ENCODE results near the gene GAL3ST1. TPM values are rescaled to one million over a fixed set of nuclear protein-coding genes. Genes with fewer than 3 reads are reported as not detected.

GAL3ST1 gene
- polyA plus RNA-seq, 1 donor, result 6.5 TPM

- no peak for DNase-seq
Measured at GRCh38 chr22:30531651-30532608, 42.5 kb downstream of the GAL3ST1 start.

- DNase-seq, result no peak
Measured at GRCh38 chr22:30526656-30527055, 47.8 kb downstream of the GAL3ST1 start.

GRCh38 chr22:30523646-30524489 lies 50.6 kb downstream of the GAL3ST1 start:
- DNase-seq, result no peak

GRCh38 chr22:30521368-30522156 lies 52.9 kb downstream of the GAL3ST1 start:
- no peak for DNase-seq

GRCh38 chr22:30519842-30520425 lies 54.5 kb downstream of the GAL3ST1 start:
- DNase-seq, result no peak

- no peak for DNase-seq
Measured at GRCh38 chr22:30516731-30517130, 57.7 kb downstream of the GAL3ST1 start.

- no peak for DNase-seq
Measured at GRCh38 chr22:30516273-30516672, 58.2 kb downstream of the GAL3ST1 start.

GRCh38 chr22:30514252-30514651 lies 60.2 kb downstream of the GAL3ST1 start:
- DNase-seq, result no peak

- no peak for DNase-seq
Measured at GRCh38 chr22:30513462-30513861, 61.0 kb downstream of the GAL3ST1 start.

- DNase-seq, result no peak
Measured at GRCh38 chr22:30511911-30512310, 62.6 kb downstream of the GAL3ST1 start.

- DNase-seq, result no peak
Measured at GRCh38 chr22:30511109-30511508, 63.4 kb downstream of the GAL3ST1 start.

GRCh38 chr22:30508216-30508615 lies 66.2 kb downstream of the GAL3ST1 start:
- no peak for DNase-seq

GRCh38 chr22:30507670-30508069 lies 66.8 kb downstream of the GAL3ST1 start:
- no peak for DNase-seq

GRCh38 chr22:30506507-30506968 lies 67.9 kb downstream of the GAL3ST1 start:
- no peak for DNase-seq

Other genes with a start within 250 kb of the GAL3ST1 start
- gene TBC1D10A, start 247.7 kb downstream of the GAL3ST1 start, polyA plus RNA-seq (ENCODE audit: insufficient read length), result 8.1 TPM
- gene SF3A1, start 217.8 kb downstream of the GAL3ST1 start, polyA plus RNA-seq (ENCODE audit: insufficient read length), result 100 TPM
- 1.7 TPM for gene CCDC157, start 217.7 kb downstream of the GAL3ST1 start, polyA plus RNA-seq (ENCODE audit: insufficient read length)
- 11.5 TPM for gene RNF215, start 187.3 kb downstream of the GAL3ST1 start, polyA plus RNA-seq (ENCODE audit: insufficient read length)
- gene SEC14L2, start 177.6 kb downstream of the GAL3ST1 start, polyA plus RNA-seq (ENCODE audit: insufficient read length), result 2.0 TPM
- 6.9 TPM for gene MTFP1, start 148.9 kb downstream of the GAL3ST1 start, polyA plus RNA-seq (ENCODE audit: insufficient read length)
- not detected for gene SEC14L3, start 102.6 kb downstream of the GAL3ST1 start, polyA plus RNA-seq (ENCODE audit: insufficient read length)
- 0.45 TPM for gene SEC14L4, start 69.0 kb downstream of the GAL3ST1 start, polyA plus RNA-seq (ENCODE audit: insufficient read length)
- 0.19 TPM for gene SEC14L6, start 27.9 kb downstream of the GAL3ST1 start, polyA plus RNA-seq (ENCODE audit: insufficient read length)
- 51.6 TPM for gene PES1, start 17.2 kb upstream of the GAL3ST1 start, polyA plus RNA-seq (ENCODE audit: insufficient read length)
- 7.0 TPM for gene TCN2, start 32.5 kb upstream of the GAL3ST1 start, polyA plus RNA-seq (ENCODE audit: insufficient read length)
- 3.1 TPM for gene SLC35E4, start 61.1 kb upstream of the GAL3ST1 start, polyA plus RNA-seq (ENCODE audit: insufficient read length)
- gene DUSP18, start 93.2 kb upstream of the GAL3ST1 start, polyA plus RNA-seq (ENCODE audit: insufficient read length), result 4.3 TPM
- 4.4 TPM for gene OSBP2, start 120.2 kb upstream of the GAL3ST1 start, polyA plus RNA-seq (ENCODE audit: insufficient read length)